Measurements from ENCODE around the gene SYPL2.

DNA sequence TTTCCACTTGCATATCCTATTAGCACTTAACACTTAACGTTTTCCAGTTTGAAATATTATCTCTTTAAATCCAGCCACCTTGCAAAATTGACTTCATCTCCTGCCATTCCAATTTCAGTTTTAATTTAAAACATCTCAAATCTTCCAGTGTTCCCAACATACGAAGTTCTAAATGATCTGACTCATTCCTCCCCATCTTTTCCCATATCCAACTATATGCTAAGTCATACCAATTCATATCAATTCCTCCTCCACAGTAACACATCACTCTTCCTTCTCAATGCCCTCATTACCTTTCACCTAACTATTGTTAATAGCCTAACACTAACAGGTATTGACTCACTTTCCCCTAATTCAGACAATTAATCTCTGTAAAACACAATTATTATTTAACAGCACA, 42.8 kb upstream of the SYPL2 start:
- TF ChIP-seq, protein P1, sequence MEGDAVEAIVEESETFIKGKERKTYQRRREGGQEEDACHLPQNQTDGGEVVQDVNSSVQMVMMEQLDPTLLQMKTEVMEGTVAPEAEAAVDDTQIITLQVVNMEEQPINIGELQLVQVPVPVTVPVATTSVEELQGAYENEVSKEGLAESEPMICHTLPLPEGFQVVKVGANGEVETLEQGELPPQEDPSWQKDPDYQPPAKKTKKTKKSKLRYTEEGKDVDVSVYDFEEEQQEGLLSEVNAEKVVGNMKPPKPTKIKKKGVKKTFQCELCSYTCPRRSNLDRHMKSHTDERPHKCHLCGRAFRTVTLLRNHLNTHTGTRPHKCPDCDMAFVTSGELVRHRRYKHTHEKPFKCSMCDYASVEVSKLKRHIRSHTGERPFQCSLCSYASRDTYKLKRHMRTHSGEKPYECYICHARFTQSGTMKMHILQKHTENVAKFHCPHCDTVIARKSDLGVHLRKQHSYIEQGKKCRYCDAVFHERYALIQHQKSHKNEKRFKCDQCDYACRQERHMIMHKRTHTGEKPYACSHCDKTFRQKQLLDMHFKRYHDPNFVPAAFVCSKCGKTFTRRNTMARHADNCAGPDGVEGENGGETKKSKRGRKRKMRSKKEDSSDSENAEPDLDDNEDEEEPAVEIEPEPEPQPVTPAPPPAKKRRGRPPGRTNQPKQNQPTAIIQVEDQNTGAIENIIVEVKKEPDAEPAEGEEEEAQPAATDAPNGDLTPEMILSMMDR (IDR thresholded peaks at IDR 0.05): no peak
- no peak for TF ChIP-seq POLR2A (IDR thresholded peaks at IDR 0.05)

Measured in testis (tissue), 2 donors.